Measurements from ENCODE around the gene PIP5K1B.

DNA sequence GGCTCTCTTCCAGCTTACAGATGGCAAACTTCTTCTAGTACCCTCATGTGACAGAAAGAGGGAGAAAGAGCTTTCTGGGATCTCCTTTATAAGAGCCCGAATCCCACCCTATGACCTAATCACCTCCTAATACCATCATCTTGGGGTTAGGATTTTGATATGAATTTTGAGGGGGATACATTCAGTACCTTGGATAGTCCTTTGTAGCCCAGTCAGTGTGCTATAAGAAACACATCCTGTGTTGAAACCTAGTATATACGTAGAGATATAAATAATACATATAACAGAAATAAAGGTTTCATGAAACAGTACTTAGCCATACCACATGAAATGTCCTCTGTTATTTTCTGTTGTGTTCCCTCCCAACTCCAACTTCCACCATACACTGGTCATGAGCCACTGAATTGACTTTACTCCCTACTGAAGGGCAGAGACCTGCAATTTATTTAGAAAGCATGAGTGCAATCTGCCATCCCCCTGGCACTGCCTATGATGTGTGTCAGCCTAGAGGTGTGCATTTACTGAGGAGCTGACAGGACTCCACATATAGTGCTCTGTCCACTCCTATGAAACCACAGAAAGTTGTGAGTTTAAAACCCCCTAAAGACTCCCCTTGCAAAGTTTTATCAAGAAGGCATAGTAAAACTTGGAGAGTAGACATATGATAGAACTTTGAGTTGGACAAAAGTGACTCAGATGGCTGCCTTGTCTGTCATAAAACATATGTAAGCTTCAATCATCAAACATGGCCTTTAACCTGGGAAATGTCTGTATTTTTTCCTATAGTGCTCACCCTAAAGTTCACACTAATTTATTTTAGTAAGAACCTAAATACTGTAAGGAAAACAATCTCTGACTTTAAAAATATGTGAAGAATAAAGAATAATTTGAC lies 12.8 kb downstream of the PIP5K1B start:
- TF ChIP-seq POLR2A (IDR thresholded peaks at IDR 0.05; ENCODE audit: borderline replicate concordance, extremely low read depth, insufficient read depth, insufficient read length) (no peak), RAD21 (IDR thresholded peaks at IDR 0.05; ENCODE audit: low read depth) (no peak), CTCF (IDR thresholded peaks at IDR 0.05 in 2 of 3, conservative IDR thresholded peaks at IDR 0.05 in 1 of 3; ENCODE audit: borderline replicate concordance in 1 of 3, insufficient read depth in 1 of 3, low read depth in 2 of 3, low read length in 2 of 3) (no peak), EZH2phosphoT487 (IDR thresholded peaks at IDR 0.05; ENCODE audit: borderline replicate concordance) (no peak), ELF1 (IDR thresholded peaks at IDR 0.05; ENCODE audit: borderline replicate concordance, low read depth) (no peak)

Data from HCT116 (cell line).